Keratinocyte (primary cell): ENCODE data around the gene MAGI3. TPM values are rescaled to one million over a fixed set of nuclear protein-coding genes. Genes with fewer than 3 reads are reported as not detected.

Experiments used
- DNase-seq: peaks from one replicate; pipeline ENCODE4 v3.0.0-alpha.2; 2011; ENCODE audit warnings: low read depth, missing footprints, low spot score
- FAIRE-seq: peaks from 2 replicates; lab custom pipeline; 2011; peaks lifted over from hg19 to GRCh38; lab: Jason Lieb, UNC
- H2AFZ ChIP-seq: 2 replicates; pipeline ENCODE4 v1.6.0; 2012; ENCODE audit warnings: low read length, control low read depth, inconsistent platforms; ENCODE audit not compliant: control insufficient read depth
- H3K27ac ChIP-seq: 2 replicates; pipeline ENCODE4 v1.5.1; 2011; ENCODE audit warnings: low read length; ENCODE audit not compliant: control insufficient read depth, insufficient read depth
- H3K27me3 ChIP-seq: 3 replicates; pipeline ENCODE4 v1.6.0; 2011; ENCODE audit warnings: low read length; ENCODE audit not compliant: control insufficient read depth, insufficient read depth; ENCODE audit errors: extremely low read depth
- H3K36me3 ChIP-seq, 2 experiments: 2 replicates in 1 of 2; 3 replicates in 1 of 2; pipeline ENCODE4 v1.5.1; 2011; ENCODE audit warnings: low read length in 2 of 2, mild to moderate bottlenecking in 1 of 2; ENCODE audit not compliant: control insufficient read depth in 2 of 2, insufficient read depth in 2 of 2; ENCODE audit errors: extremely low read depth in 1 of 2
- H3K4me1 ChIP-seq: 3 replicates; pipeline ENCODE4 v1.5.1; 2011; ENCODE audit warnings: low read length; ENCODE audit not compliant: control insufficient read depth, insufficient read depth; ENCODE audit errors: extremely low read depth
- H3K4me2 ChIP-seq: 3 replicates; pipeline ENCODE4 v1.6.0; 2011; ENCODE audit warnings: low read depth, low read length; ENCODE audit not compliant: control insufficient read depth, insufficient read depth; ENCODE audit errors: extremely low read depth
- H3K4me3 ChIP-seq, 3 experiments: fragments of 200-600 bp in 1 of 3; sonication (generic) in 1 of 3; 2 replicates in 2 of 3; 3 replicates in 1 of 3; pipeline ENCODE4 v1.5.1; 2011 to 2016; ENCODE audit warnings: low read length in 3 of 3, mild to moderate bottlenecking in 3 of 3, control low read depth in 2 of 3, inconsistent platforms in 1 of 3, low read depth in 1 of 3, mixed read lengths in 1 of 3, mixed run types in 1 of 3, moderate library complexity in 1 of 3; ENCODE audit not compliant: control insufficient read depth in 2 of 3, insufficient read depth in 2 of 3; ENCODE audit errors: extremely low read depth in 1 of 3
- H3K79me2 ChIP-seq: 2 replicates; pipeline ENCODE4 v1.6.0; 2012; ENCODE audit warnings: low read length; ENCODE audit not compliant: control insufficient read depth, insufficient read depth
- H3K9ac ChIP-seq: 3 replicates; pipeline ENCODE4 v1.6.0; 2011; ENCODE audit warnings: low read length; ENCODE audit not compliant: control insufficient read depth, insufficient read depth; ENCODE audit errors: extremely low read depth
- H3K9me1 ChIP-seq: 3 replicates; pipeline ENCODE4 v1.6.0; 2011; ENCODE audit warnings: low read length; ENCODE audit not compliant: control insufficient read depth, insufficient read depth; ENCODE audit errors: extremely low read depth
- H3K9me3 ChIP-seq: 2 replicates; pipeline ENCODE4 v1.5.1; 2012; ENCODE audit warnings: low read depth, low read length; ENCODE audit not compliant: control insufficient read depth
- H4K20me1 ChIP-seq: 3 replicates; pipeline ENCODE4 v1.6.0; 2011; ENCODE audit warnings: low read length; ENCODE audit not compliant: control insufficient read depth, insufficient read depth; ENCODE audit errors: extremely low read depth
- CTCF ChIP-seq, 3 experiments: IDR thresholded peaks in 1 of 3; conservative IDR thresholded peaks in 1 of 3; optimal IDR thresholded peaks in 1 of 3; 2 replicates in 2 of 3; 3 replicates in 1 of 3; pipeline versions ENCODE3 to v1.5.1; 2011; ENCODE audit warnings: low read length in 3 of 3, mild to moderate bottlenecking in 3 of 3, moderate library complexity in 2 of 3, control low read depth in 1 of 3, inconsistent platforms in 1 of 3; ENCODE audit not compliant: insufficient read depth in 2 of 3; ENCODE audit errors: extremely low read depth in 1 of 3
- EZH2 ChIP-seq: IDR thresholded peaks from one replicate; pipeline ENCODE4 v1.6.1; 2012; ENCODE audit warnings: inconsistent platforms, mild to moderate bottlenecking, low read length, moderate library complexity
- dilution Hi-C: fragments of 300-500 bp; cut with MboI; formaldehyde crosslinking; loops from one replicate; pipeline ENCODE4 v1.7.0; 2020; ENCODE audit warnings: low sequenced_read_pairs; ENCODE audit not compliant: extremely low pct_ligation_motif_present
- polyA plus RNA-seq, 5 experiments: library from polyadenylated mRNA; depleted of rRNA in 3 of 5; stranded (reverse) in 3 of 5; stranded (forward) in 1 of 5; unstranded in 1 of 5; fragments of >200 nt; gene quantifications; 1 replicate in 1 of 5; 2 replicates in 3 of 5; 3 replicates in 1 of 5; pipeline versions ENCODE4 v1.2.1 to v1.2.3, GENCODE V29; 2011 to 2012; ENCODE audit warnings: missing spikeins in 2 of 5, low read depth in 1 of 5, low replicate concordance in 1 of 5

Gene MAGI3
- polyA plus RNA-seq, 1 donor (not counting 4 experiments of a cell fraction or from before 2014, with no cell fraction given): 3.2 TPM

- no peaks in the 10 kb centered on the region for H3K9me3 ChIP-seq
- no peak overlapping the region for H3K4me2 ChIP-seq
- dilution Hi-C loops: no loop called here
- no peak overlapping the region for H3K27ac ChIP-seq
- no peak for DNase-seq
- FAIRE-seq: peak; percentile 36
- no peaks in the 10 kb centered on the region for H3K4me1 ChIP-seq
- TF ChIP-seq CTCF (optimal IDR thresholded peaks at IDR 0.05 in 1 of 3, IDR thresholded peaks at IDR 0.05 in 1 of 3, conservative IDR thresholded peaks at IDR 0.05 in 1 of 3; ENCODE audit: extremely low read depth in 1 of 3, insufficient read depth in 2 of 3, low read length in 3 of 3) (no peak), EZH2 (no peak)
- H3K27me3 ChIP-seq: no peaks in the 10 kb centered on the region
- H3K9ac ChIP-seq: no peak overlapping the region
- H3K36me3 ChIP-seq: no peaks in the 10 kb centered on the region
- no peaks in the 10 kb centered on the region for H4K20me1 ChIP-seq
- no peak overlapping the region for H3K4me3 ChIP-seq
- H2AFZ ChIP-seq: no peak overlapping the region
- no peaks in the 10 kb centered on the region for H3K9me1 ChIP-seq
- no peaks in the 10 kb centered on the region for H3K79me2 ChIP-seq
Observed at GRCh38 chr1:113517346-113517745, 127.0 kb downstream of the MAGI3 start.

GRCh38 chr1:113517983-113518382 lies 127.7 kb downstream of the MAGI3 start:
- Histone ChIP-seq H3K4me3 (no peak overlapping the region), H3K9me1 (no peaks in the 10 kb centered on the region), H2AFZ (no peak overlapping the region), H3K27ac (no peak overlapping the region), H3K4me2 (no peak overlapping the region), H3K36me3 (no peaks in the 10 kb centered on the region), H3K79me2 (no peaks in the 10 kb centered on the region), H4K20me1 (no peaks in the 10 kb centered on the region), H3K27me3 (no peaks in the 10 kb centered on the region), H3K9ac (no peak overlapping the region), H3K9me3 (no peaks in the 10 kb centered on the region), H3K4me1 (no peaks in the 10 kb centered on the region)
- TF ChIP-seq EZH2 (no peak), CTCF (optimal IDR thresholded peaks at IDR 0.05 in 1 of 3, IDR thresholded peaks at IDR 0.05 in 1 of 3, conservative IDR thresholded peaks at IDR 0.05 in 1 of 3; ENCODE audit: extremely low read depth in 1 of 3, insufficient read depth in 2 of 3, low read length in 3 of 3) (no peak)
- DNase-seq (no peak), FAIRE-seq (no peak)
- dilution Hi-C loops: no loop called here
